Kidney capillary endothelial cell (primary cell): ENCODE data around the gene METTL4.

Experiments used
- DNase-seq: peaks from one replicate; pipeline ENCODE4 v3.0.0-alpha.2; 2018; ENCODE audit warnings: low spot score

METTL4 gene

DNA sequence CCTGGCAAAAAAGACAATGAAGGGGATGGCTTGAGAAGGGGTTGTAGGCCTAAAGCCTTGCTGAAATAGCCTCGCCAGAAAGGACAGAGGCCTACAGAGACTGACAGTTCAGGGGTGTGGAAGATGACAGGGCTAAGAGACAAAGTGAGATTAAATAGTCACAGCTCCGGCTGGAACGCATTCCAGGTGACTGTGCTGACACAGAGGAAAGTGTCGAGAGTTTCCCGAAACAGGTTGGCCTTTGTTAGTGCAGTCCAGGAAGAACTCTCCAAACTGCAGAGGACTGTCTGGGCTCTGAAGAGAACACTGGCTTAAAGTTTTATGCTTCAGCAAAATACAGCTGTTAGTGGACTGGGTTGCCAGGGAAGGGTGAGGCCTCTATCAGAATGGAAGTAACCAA, 52.8 kb downstream of the METTL4 start:
- no peak for DNase-seq

DNA sequence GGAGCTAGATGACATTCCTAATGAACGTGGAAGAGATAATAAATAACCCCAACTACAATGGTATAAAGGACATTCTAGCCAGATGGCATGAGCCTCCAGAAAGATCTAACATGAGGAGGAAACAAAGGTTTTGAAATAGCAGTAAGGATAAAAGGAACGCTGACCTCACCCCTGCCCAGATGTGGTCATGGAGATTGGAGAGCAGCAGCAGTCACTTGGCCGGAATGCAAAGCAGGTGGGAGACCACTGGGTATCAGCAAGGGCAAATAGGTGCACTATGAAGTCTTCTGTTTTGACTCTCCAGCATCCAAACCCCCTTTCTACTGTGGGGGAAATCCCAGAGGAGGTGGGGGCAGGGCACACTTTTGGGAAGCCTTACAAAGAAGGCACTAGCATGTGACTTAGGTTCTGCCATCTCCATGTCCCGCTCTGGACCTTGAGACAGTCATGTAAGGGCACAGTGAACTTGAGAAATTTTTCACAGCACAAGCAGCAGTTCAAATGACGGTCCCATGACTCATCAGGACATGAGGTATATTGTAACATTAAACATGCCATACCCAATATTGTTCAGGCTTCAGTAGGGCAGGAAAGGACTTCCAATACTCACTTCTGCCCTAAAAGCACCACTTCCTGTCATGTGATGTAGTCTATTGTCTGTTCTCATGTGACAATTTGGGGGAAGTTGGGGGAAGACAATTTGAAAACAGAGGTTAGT, 55.2 kb downstream of the METTL4 start:
- peak; percentile 97 for DNase-seq

DNA sequence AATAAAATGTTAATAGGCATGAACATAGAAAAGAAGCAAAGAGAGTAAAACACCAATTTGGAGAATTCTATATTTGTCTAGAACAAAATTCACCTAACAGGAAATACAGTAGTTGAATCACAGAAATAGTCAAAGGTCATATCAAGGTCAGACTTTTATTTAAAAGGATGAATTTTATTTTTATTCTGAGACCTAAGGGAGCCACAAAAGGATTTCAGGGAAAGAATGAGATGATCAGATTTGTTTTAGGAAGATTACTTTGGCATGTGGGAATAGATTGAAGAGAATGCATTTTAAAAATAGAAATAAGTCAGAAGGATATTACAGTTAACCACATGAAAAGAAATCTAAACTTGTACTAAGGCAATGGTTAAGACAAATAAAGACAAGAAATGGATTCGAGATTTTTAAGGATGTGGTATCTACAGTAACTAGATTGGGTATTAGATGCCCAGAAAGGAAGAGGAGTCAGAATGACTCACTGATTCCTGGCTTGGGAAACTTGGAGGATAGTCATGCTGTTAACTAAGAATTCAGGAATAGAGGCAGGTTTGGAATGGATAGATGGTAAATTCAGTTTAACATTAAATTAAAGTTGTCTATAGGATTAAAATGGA, 56.0 kb downstream of the METTL4 start:
- DNase-seq = peak; percentile 92

DNA sequence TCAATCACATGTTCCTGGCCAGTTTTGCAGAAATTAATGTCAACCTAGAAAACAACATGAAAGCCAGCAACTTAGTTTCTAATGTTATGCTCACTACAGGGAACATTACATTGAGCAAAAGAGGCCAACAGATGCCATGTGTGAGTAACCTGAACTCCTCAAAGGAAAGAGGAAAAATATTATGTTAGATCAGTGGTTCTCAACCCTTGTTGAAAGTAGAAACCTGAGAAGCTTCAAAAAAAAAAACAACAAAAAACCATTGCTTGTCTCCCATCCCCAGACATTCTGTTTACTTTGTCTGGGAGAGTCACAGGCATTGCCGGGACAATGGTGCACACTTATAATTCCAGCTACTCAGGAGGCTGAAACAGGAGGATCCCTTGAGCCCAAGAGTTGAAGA, 57.7 kb downstream of the METTL4 start:
- DNase-seq = no peak

DNA sequence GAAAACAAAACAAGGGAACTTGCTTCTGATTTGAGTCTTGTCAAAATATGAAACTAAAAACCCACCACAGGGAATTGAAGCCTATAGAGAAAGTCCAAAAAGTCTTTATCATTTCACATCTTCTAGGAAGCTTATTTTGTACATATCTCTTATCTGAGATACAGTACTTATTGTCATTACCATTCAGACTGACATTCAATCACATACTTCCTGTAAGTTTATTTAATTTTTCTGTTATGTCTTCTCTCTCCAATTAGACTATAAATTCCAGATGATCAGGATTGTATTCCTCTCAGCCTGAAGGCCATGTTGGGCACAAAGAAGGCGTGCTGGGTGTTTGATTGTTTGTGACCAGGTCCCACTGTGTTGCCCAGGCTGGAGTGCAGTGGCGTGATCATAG, 59.2 kb downstream of the METTL4 start:
- DNase-seq = no peak

DNA sequence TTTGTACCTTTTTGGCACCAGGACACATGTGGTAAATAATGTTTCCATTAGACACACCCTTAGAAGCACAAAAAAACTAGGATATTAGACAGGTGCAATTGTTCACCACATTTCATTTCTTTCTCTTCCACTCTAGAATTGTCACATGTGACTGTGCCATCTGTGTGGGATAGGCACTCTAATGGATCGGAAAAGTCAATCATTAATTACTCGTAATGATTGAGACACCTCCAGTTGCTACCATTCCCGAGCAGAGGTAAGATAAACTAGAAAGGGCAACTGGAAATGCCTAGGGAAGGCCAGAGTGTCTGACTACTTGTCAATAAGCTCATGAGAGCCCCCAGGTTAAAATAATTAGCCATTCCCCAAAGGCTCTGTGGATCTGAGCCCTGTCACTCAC, 59.9 kb downstream of the METTL4 start:
- DNase-seq = no peak

DNA sequence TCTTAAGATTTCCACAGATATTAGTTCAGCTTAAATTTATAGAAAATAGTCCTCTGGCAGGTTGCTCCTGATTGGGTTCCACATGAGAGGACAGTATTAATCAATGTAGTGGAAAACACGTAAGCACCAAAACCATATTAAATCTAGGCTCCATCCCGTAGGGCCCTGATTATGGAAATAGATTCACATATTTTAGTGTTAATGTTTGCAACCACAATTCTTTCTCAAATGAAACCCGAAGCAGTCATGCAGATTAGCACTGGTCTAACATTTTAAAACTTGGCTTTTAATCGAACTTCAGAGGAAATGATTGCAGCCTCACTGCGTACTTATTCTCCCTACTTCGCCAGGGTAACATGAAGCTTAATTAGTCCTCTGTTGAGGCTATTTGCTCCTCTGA, 60.9 kb downstream of the METTL4 start:
- no peak for DNase-seq

DNA sequence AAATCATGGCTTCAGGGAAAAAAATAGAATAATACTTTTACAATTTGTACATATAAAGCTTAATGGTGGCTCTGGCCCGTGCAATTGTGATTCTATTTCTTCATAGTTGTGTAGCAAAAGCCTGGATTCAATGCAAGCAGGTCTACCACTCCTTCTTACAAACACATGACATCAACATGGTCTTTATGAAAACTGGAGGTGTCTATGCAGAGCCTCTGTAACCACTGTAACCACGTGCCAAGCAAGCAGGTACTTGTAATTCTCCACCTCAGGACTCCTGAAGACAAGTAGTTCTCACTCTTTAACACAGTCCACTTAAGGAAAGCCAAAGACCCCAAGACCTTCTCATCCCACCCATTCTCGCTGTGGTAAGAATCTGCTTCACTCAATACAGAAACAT, 62.6 kb downstream of the METTL4 start:
- DNase-seq = no peak

DNA sequence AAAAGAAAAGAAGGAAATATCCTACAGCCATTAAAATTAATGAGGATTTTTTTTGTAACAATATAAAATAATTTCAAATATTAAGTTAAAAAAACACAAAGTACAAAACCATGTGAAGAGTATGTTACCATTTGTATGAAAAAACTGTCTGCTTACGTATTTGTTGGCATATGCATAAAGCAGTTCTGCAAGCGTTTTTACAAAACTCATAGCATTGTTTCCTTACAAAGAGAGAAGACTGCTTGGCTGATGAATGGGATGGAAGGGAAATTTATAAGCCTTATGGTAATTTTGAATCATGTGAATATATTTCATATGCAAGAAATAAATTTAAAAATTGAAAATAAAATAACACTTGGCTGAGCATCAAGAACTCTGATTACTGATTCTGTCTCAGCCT, 63.1 kb downstream of the METTL4 start:
- DNase-seq = no peak

DNA sequence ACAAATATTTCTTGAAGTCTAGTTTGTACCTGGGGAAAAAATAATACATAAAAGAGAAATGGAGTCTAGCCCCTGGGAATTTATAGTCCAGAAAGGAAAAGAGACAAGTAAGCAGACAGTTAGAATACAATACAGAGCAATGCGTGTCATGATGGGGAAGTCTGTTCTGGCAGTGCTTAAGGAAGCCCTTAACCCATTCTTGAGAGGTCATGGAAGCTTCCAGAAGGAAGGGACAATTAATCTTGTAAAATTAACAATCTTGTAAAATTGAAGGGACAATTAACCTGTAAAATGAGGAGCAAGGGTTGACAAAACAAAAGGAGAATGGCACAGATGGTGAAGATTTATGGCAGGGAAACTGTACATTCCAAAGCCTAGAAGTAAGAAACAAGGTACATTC, 66.7 kb downstream of the METTL4 start:
- DNase-seq = no peak

DNA sequence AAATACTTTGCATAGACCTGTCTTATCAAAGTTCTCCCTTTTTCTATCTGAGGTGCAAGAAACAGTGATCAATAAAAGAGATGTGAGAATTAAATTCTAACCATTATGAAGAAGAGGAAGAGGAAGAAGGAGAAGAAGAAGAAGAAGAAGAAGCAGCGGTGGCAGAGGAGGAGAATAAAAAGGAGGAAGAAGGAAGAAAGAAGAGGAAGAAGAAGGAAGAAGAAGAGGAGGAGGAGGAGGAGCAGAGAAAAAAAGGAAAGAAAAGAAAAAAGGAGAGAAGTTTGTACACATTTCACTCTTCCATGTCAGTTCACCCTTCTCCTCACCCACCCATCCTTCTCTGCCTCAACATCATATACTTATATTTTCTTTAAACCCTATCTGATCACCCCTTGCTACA, 68.4 kb downstream of the METTL4 start:
- no peak for DNase-seq

DNA sequence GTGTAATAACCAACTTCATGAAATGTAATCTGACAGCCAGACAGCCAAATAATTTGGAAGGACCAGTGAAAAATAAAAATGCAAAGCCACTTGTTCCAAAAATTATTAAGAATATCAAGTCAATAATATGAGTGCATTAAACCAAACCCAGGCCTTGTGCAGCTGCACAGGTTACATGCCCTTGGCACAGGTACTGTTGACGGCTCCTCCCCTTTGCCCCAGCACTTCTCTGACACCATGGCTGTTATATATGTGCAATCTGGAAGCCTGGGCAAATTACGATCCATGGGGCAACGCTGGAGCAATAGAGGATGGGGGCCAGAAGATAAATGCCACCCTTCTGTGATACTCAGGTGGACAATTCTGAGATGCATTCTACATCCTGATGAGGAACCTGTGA, 68.9 kb downstream of the METTL4 start:
- DNase-seq = no peak

DNA sequence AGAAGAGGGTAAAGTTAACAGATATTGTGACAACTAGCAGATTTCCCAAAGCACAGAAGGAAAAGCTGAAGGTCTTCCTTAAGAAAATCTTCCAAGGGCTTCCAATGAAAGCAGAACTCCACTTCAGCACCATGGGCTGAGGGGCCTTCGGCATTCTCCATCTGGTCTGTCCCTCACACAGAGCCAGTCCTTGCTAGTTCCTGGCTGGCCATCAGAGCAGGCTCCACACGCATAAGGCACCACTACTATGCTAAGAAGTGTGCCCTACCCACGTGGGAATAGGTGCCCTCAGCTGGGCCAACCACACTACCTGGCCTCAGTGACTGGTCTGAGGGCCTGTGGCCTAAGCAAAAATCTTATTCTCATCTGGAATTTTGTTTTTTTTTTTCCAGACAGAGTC, 73.5 kb downstream of the METTL4 start:
- no peak for DNase-seq

DNA sequence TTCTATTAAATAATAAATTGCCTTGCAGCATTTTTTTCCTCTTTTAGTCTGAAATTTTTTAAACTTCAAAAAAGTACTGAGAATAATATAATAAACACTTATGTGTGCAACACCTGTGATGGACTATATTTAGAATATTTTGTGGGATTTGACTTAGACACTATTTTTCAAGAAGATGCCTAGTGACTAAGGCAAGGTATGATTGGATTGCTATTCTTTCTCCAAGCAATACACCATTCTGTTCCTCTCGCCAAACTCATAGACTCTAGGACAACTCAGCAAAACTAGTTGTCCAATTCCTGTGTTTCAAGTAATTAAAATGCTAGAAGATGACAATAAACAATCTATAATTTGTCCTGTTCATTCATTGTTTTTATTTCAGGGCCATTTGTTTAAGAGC, 75.9 kb downstream of the METTL4 start:
- no peak for DNase-seq

DNA sequence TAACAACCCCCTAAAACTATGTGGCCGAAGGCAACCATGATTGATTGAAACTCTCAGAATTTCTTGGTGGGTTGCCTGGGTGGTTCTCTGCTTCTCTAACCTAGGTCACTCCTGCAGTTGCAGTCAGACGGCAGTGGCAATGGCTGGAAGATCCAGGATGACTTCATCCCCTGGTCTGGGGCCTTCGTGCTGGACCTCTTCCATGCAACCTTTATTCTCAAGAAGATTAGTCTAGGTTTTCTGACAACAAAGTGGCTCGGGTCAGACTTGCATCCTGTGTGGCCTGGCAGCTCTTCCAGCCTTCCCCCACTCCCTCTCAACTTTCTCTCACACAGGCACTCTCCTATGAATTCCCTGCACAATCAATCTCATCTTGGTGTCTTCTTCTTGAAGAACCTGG, 76.4 kb downstream of the METTL4 start:
- DNase-seq = no peak
